Kasumi-1 (cell line): ENCODE data around the gene ZYG11A.
"Not testable (repeated sequence)": the region's sequence is repeated elsewhere in the genome, so short reads cannot be mapped to it uniquely, and the experiment has no call there.

Experiments
- DNase-seq, 2 experiments: peaks; one replicate each; lab custom pipeline; 2025; lab: John Stamatoyannopoulos, UW

Gene ZYG11A

GRCh38 chr1:52842643-52843310, at the start of gene ZYG11A:
ZYG11A (plus strand) TSS chr1:52842760; CDS start chr1:52842884, 124 bp downstream.
- DNase-seq, result peak; percentile 65 to 77

DNA sequence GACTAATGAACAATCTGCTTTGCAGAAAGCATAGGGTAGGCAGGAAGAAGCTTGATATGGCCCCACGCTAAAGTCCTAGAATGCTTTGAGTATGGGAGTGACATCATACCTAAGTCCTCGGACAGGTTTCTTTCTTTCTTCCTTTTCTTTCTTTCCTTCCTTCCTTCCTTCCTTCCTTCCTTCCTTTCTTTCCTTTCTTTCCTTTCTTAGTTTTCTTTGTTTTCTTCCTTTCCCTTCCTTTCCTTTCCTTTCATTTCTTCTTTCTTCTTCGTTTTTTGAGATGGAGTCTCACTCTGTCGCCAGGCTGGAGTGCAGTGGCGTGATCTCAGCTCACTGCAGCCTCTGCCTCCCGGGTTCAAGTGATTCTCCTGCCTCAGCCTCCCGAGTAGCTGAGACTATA, 48.8 kb upstream of the ZYG11A start:
- DNase-seq, result not testable (repeated sequence)

DNA sequence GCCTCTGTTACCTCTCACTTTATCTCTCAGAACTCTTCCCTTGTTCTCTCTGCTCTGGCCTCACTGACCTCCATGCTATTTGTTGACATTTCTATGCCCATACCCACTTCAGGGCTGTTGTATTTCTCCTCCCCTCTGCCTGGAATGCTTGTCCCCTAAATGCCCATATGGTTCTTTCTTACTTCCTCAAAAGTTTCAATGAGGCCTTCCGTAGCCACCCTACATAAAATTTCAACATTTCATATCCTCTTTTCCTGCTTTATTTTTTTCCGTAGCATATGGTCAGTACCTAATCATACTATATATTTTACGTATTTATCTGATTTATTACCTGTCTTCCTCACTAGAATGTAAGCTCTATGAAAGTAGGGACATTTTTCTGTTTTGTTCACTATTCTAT, 47.1 kb upstream of the ZYG11A start:
- DNase-seq, result peak; percentile 64 to 65

GRCh38 chr1:52798331-52798730, 44.2 kb upstream of the ZYG11A start:
- DNase-seq, result no peak

GRCh38 chr1:52801011-52801410, 41.5 kb upstream of the ZYG11A start:
- DNase-seq, result no peak

GRCh38 chr1:52804083-52804482, 38.5 kb upstream of the ZYG11A start:
- DNase-seq, result not testable (repeated sequence)

DNA sequence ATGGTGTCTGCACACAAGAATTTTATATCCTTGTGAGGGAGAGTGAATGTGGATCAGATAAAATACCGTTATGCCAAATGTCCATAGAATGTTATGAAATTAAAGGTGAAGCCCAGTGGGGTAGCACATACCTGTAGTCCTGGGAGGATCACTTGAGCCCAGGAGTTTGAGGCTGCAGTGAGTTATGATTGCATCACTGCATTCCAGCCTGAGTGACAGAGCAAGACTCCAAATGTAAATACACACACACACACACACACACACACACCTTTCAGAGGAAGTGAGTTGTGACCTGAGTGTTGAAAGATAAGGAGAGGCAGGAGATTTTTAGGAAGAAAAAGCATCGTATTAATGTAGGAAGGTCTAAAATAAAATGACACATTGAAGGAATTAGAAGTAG, 28.1 kb upstream of the ZYG11A start:
- no peak for DNase-seq

DNA sequence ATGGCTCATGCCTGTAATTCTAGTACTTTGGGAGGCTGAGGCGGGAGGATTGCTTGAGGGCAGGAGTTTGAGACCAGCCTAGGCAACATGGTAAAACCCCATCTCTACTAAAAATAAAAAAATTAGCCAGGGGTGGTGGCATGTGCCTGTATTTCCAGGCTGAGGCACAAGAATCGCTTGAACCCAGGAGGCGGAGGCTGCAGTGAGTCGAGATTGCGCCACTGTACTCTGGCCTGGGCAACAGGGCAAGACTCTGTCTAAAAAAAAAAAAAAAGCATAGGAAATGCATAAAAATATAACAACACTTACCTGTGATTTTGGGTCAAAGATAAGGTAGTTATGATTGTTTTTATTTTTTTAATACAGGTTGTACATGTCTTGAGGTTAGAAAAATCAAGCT, 21.7 kb upstream of the ZYG11A start:
- DNase-seq, result not testable (repeated sequence)

DNA sequence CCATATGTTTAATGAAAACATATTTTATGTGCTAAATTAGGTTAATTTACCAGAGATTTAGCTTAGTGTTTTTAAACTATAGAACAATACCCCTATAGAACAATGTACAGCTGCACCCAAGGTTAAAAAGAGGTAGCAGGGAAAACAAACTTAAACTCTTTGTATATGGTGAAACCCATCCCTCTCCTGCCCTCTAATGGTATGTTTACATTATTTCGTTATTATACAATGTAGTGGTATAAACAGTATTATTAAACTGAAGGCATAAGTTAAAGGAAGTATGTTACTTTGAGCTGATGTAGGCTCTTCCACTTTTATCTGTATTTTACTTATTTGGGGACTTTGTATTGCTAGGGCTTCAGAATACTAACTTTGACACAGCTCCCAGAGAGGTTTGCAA, 16.7 kb upstream of the ZYG11A start:
- peak; percentile 61 to 84 for DNase-seq

GRCh38 chr1:52834798-52835197, 7.8 kb upstream of the ZYG11A start:
- DNase-seq, result no peak

GRCh38 chr1:52836035-52836434, 6.5 kb upstream of the ZYG11A start:
- no peak for DNase-seq

GRCh38 chr1:52839175-52839574, 3.4 kb upstream of the ZYG11A start:
- not testable (repeated sequence) for DNase-seq

DNA sequence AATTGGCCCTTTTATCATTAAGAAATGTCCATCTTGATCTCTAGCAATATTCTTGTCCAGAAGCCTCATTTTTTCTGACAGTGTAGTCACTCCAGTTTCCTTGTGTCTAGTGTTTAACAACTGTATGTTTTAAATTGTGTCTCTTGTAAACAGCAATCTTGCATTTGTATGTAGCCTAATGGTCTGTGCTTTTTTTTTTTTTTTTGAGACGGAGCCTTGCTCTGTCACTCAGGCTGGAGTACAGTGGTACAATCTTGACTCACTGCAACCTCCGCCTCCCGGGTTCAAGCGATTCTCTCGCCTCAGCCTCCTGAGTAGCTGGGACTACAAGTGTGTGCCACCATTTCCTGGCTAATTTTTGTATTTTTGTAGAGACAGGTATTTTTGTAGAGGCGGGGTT, 2.6 kb downstream of the ZYG11A start:
- not testable (repeated sequence) for DNase-seq

GRCh38 chr1:52848423-52848822, 5.9 kb downstream of the ZYG11A start:
- no peak for DNase-seq

GRCh38 chr1:52850951-52851350, 8.4 kb downstream of the ZYG11A start:
- DNase-seq, result no peak

DNA sequence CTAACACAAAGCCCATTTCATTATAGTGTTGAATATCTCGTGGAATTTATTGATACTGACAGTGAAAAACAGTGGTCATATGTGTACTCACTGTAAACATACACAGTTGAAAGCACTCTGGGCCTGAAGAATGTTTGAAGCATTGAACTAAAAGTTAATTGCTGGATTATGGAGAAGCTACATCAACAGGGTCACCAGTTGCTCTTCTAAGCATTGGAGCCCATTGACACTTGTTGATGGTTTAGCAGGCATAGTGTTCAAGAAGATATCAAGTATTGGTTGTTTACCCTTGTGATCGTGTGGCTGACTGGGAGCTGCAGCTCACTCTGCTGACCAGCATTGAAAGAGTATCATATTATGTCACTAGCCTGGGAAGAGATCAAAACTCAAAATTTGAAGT, 10.3 kb downstream of the ZYG11A start:
- DNase-seq, result no peak

DNA sequence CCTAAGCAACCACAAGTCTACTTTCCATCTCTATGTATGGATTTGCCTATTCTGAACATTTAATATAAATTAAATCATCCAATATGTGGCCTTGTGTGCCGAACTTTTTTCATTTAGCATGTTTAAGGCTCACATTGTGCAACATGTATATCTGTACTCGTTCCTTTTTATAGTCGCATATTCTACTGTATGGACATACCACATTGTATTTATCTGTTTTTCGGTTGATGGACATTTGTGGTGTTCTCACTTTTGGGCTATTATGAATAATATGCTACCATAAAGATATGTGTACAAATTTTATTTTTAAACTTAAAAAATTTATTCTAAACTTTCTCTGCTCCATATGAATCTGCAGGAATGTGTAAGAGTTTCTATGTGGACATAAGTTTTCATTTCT, 13.0 kb downstream of the ZYG11A start:
- no peak for DNase-seq

- no peak for DNase-seq
Observed at GRCh38 chr1:52856026-52856425, 13.5 kb downstream of the ZYG11A start.

DNA sequence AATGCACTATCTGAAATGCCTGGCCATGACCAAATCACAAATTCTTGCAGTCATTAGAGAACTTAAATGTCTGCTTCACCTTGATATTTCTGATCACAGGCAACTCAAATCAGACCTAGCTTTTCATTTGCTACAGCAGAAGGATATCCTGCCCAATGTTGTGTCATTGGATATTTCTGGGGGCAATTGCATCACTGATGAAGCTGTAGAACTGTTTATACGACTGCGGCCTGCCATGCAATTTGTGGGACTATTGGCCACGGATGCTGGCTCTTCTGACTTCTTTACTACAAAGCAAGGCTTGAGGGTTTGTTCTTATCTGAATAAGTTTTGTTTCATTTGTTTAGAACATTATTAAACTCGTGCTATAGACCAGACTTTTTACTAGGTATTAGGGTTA, 14.9 kb downstream of the ZYG11A start:
- no peak for DNase-seq

- no peak for DNase-seq
Observed at GRCh38 chr1:52862666-52863458, 20.3 kb downstream of the ZYG11A start.

GRCh38 chr1:52867087-52867863, 24.7 kb downstream of the ZYG11A start:
- no peak for DNase-seq

- DNase-seq, result not testable (repeated sequence)
Observed at GRCh38 chr1:52869727-52870126, 27.2 kb downstream of the ZYG11A start.

DNA sequence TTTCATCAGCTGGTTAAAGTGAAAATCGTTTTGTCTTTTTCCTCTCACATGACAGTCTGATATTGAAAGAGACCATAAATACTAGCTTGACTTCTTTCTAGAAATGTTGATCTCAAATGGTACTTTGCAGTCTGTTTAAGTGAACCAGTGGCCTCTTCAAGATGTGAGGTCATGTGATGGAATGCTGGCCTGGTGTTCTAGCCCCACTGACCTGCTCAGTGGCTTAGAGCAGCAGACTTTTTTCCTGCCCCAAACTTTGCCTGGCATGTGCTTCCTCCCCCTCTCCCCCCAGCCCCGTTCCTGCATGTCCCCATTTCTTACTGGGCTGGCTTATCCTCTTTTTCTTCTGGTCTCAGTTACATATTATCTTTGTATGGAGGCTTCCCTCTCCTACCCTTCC, 34.3 kb downstream of the ZYG11A start:
- no peak for DNase-seq
